Middle frontal gyrus (tissue), 1 donor: ENCODE measurements around the gene SCEL.

Experiments
- DNase-seq: peaks from one replicate; pipeline ENCODE4 v3.0.0-alpha.2; 2015; ENCODE audit warnings: low spot score; ENCODE audit errors: extremely low spot score

Gene SCEL

GRCh38 chr13:77521595-77522367, 13.7 kb upstream of the SCEL start:
- no peak for DNase-seq

DNA sequence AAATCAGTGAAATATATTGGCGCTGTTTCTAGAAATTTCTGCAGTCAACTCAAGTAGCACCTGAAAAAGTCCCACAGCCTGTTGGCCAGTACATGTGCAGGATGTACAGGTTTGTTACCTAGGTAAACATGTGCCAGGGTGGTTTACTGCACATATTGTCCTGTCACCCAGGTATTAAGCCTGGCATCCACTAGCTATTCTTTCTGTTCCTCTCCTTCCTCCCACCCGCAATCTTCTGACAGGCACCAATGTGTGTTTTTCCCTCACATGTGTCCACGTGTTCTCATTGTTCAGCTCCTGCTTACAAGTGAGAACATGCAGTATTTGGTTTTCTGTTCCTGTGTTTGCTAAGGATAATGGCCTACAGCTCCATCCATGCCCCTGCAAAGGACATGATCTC, 13.1 kb upstream of the SCEL start:
- DNase-seq, result no peak

- no peak for DNase-seq
These were observed 12.1 kb upstream of the SCEL start for GRCh38 chr13:77523386-77523785.

GRCh38 chr13:77523834-77524728, 11.4 kb upstream of the SCEL start:
- DNase-seq, result no peak

DNA sequence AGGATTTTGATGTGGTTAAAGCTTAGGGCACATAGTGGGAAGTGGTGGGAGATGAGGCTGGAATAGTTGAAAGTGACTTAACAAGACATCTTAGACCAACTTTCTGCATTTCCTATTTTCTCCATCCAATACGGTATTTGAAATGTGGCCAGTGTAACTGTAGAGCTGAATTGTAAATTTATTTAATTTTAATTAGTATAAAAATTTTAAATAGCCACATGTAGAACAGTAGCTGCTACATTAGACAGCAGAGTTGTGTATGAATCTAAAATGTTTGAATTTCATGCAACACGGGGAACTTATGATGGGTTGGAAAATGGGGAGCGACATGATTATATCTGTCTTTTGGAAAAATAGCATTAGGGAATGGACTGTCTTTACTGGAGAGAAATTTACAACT, 7.1 kb upstream of the SCEL start:
- DNase-seq, result no peak

DNA sequence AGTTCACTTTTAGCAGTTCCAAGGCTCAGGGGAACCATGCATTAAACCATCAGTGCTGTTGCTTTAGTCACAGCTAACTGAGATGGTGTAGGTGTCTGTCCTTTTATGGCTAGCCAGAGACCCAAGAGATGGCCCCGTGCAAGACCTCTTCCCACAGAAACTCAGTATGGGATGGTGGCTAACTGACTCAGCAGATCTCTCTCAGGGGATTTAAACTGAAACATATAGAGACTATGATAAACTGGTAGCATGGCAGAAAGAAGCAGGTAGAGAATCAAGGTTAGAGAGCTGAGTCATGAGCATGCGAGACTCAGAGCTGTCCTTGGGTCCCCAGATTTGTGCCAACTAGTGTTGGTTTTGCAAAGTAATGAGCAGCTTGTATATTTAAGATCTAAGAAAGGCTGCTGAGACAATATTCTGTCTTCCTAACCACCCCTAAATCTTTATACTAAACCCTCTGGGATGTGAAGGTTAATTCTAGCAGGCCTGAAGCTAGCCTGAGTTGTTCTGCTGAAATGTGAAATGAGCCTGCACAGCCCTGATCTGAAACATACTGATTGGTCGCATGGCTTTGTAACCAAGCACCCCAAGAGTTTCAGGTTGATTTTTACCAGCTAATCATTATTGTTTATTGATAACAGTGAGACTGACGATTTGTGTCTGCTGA, 6.5 kb upstream of the SCEL start:
- DNase-seq, result no peak

DNA sequence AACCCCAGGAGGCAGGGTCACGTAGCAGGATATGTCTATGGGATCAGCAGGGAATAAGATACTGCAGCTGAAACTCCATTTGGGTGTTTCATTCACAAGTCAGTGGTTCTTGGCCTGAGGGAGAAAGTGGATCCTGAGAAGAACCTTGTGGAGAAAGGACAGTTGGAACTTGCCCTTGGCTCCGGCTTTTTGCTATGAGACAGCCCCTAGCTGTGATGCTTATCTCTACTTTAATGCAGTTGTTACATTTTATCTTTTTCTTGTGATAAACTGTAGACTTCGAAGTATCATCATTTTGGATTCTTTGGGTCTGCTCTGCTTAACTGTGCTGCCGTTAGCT, 6.0 kb upstream of the SCEL start:
- DNase-seq, result no peak

- no peak for DNase-seq
These were observed 4.6 kb upstream of the SCEL start for GRCh38 chr13:77530875-77531274.

DNA sequence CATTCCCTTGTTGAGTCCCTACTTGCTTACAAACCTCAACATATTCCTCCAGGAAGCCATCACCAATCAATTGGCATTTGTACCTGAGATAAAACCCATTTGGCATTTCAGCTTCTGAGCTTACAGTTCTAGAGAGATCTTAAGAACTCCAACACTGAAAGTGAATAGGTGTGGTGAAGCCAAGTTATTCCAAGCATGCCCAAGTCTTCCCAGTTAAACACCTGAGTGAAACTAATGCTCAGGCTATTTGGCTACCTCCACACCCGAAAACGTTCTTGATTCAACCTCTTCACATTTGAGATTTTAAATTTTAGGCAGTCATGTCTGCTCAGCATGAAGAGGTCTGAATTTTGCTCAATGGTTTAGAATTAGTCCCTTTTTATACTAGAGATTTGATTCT, 2.5 kb upstream of the SCEL start:
- no peak for DNase-seq

DNA sequence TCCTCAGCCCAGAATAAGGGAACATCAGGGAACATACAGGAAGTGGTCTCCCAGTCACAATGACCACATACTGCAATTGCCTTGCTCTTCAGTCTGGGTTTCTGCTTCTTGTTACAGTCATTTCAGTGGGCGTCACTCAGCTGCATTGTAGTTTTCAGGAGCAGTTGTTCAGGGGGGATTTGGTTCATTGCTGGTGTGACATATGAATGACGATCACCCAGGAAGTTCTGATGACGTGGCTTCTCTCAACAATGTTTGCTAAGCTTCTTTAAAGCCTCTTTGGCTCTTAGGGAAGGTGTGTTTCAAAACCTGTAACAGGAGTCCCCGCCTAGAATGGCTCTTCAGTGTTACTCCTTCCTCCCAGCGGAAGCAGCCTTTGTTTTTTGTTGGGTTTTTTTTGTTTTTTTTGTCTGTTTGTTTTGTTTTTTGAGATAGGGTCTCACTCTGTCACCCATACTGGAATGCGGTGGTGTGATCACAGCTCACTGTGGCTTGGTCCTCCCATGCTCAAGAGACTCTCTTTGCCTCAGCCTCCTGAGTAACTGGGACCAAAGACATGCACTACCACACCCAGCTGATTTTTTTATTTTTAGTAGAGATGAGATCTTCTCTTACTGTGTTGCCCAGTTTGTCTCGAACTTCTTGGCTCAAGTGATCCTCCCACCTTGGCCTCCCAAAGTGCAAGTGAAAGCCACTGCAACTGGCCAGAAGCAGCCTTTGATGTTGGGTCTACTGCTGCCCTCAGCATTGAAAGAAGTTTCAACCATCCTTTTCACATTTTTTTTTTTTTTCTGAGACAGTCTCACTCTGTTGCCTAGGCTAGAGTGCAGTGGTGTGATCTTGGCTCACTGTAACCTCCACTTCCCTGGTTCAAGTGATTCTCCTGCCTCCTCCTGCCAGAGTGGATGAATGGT, 1.4 kb upstream of the SCEL start:
- no peak for DNase-seq

- DNase-seq, result no peak
These were observed 852 bp downstream of the SCEL start for GRCh38 chr13:77536358-77536757.

GRCh38 chr13:77537289-77537919, 1.9 kb downstream of the SCEL start:
- DNase-seq, result no peak

GRCh38 chr13:77543711-77544110, 8.2 kb downstream of the SCEL start:
- no peak for DNase-seq

DNA sequence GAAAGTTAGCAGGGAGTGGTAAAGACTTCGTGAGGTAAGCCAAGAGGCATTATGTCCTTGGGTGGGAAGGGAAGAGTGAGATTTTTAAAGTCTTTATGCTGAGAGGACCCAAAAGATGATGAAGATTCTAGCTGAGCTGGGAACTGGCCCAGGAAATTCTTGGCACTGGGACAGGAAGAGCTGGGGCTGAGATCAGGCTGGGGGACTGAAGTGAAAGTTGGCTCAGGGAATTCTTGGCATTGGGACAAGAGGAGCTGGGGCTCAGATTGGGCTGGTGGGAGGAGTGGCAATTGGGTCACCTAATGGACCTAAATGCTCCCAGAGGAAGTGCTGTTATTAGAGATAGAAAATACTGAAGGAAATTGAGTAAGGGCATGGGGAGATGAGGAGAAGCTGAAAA, 8.8 kb downstream of the SCEL start:
- no peak for DNase-seq

DNA sequence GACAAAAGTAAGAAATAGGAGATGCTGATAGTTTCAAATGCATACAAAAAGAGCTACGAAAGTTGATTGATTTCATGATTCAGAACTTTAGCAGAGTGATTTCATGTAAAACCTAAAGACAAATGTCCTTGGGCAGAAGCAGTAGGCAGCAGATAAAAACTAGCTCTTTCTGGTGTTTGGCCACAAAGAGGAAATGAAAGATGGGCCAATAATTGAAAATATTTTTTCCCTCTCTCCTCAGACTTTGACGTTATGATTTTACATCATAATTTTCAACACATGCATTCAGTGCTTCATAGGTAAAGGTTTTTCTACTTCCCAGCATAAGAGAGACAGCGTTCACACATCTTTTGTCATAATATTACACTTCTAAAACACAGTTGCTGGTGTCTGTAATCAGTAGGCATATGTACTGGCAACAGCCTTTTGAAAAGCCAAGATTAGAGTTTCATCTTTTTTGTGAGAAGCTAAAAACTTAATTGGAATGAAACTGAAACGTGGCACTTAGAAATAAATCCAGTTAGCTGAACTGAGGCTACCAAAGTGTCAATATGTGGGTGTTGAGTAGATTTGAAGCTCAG, 9.3 kb downstream of the SCEL start:
- no peak for DNase-seq

DNA sequence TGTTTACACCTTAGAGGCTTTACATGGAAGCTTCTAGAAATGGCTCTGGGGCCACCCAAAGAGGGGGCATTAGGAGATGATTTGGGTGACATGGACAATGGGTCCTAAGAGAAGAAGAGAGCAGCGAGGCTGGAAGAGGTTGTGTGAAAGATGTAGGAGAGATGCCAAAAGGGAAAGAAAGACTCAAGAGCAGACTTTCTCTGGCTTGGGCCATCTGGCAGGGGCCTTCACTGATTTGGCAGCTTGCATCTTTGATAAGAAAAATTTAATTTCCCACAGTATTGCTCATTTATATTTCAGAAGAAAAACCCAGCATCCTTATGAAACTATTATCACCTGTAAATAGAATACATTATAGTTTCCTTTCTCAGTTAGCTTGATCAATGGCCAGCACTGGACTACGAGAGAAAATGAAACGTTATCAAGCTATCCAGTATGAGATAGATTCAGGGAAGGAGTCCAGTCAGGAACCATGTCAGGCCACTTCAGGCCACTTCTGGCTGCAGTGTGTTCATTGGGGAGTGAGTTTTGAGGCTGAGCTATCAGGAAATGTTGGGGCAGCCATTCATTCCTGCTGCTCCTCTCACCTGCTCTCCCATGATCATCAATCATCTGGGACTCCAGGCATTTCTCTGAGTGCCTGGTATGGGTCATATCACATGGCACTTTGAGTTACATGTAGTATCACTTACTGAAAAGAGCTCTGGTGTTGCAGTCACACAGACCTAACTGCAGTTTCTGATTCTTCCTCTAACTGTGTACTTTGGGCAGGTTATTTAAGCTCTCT, 10.3 kb downstream of the SCEL start:
- no peak for DNase-seq

DNA sequence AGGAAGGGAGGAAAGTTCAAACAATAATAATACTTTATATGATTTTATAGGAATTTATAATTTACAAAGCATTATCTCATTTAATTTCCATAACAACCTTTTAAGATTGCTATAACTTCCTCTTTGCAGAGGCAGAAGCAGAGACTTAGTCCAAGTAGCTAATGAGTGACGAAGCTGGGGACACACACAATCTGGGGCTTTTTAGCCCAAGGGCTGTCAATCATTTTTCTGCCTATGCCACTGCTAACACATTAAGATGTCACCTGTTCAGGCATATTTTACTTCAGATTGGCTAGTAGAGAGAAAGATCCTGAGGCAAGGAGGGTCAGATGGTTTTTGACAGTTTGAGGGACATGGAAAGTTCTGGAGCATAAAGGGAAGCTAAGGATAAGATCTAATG, 12.6 kb downstream of the SCEL start:
- no peak for DNase-seq

- no peak for DNase-seq
These were observed 13.1 kb downstream of the SCEL start for GRCh38 chr13:77548594-77548993.

DNA sequence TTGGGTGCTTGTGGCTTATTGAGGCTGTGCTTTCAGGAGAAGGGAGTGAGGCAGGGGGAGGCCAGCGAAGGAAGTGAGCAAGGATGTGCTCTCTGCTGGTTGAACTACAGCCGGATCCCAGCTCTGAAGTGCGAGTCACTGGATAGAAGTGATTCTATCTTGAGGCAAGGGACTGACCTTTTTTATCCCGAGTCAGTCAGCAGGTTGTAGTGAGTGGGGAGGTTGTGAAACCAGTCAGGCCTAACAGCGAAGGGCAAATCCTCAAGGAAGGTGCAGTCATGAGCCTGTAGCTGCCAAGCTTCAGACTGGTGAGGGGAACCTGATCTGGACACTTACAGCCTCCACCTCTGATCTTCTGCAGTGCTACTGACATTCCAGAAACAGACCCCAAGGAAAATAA, 18.6 kb downstream of the SCEL start:
- DNase-seq, result no peak

GRCh38 chr13:77555246-77555645, 19.7 kb downstream of the SCEL start:
- DNase-seq, result no peak
